Hindlimb muscle (tissue), 1 donor: ENCODE results near the gene ATP10A. TPM values are rescaled to one million over a fixed set of nuclear protein-coding genes. Genes with fewer than 3 reads are reported as not detected.
"Not testable (repeated sequence)": the region's sequence is repeated elsewhere in the genome, so short reads cannot be mapped to it uniquely, and the experiment has no call there.

ENCODE experiments used
- DNase-seq: peaks from one replicate; pipeline ENCODE4 v3.0.0-alpha.2; 2013
- polyA plus RNA-seq: library from polyadenylated mRNA; unstranded; fragments of 120-200 nt; gene quantifications from one replicate; pipeline ENCODE4 v1.2.1, GENCODE V29; 2013; ENCODE audit not compliant: insufficient read length

Gene ATP10A
- polyA plus RNA-seq, 1 donor: 2.9 TPM

GRCh38 chr15:25675396-25675795 is 187.7 kb downstream of the ATP10A start:
- DNase-seq: no peak

- no peak for DNase-seq
These were observed 188.2 kb downstream of the ATP10A start for GRCh38 chr15:25674913-25675312.

- DNase-seq: no peak
These were observed 189.2 kb downstream of the ATP10A start for GRCh38 chr15:25673972-25674371.

GRCh38 chr15:25673351-25673750 is 189.8 kb downstream of the ATP10A start:
- no peak for DNase-seq

GRCh38 chr15:25671132-25671531 is 192.0 kb downstream of the ATP10A start:
- DNase-seq: peak; percentile 63

DNA sequence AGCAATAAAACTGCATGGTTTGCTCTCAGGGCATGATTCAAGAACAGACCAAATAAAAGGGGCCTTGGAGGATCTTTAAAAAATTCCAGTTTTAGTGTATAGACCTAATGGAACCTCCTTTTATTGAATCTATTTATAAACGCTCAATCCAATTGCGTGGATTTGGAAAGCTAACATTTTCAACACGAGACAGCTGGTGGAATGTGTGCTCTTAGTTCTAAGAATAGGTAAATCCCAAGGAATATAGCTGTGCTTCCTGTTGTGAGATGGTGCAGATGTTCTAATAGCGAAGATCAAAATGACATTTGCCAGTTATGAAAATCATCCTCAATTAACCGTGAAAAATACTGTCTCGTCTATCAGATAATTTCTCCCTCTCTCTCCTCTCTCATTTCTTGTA is 192.5 kb downstream of the ATP10A start:
- no peak for DNase-seq

DNA sequence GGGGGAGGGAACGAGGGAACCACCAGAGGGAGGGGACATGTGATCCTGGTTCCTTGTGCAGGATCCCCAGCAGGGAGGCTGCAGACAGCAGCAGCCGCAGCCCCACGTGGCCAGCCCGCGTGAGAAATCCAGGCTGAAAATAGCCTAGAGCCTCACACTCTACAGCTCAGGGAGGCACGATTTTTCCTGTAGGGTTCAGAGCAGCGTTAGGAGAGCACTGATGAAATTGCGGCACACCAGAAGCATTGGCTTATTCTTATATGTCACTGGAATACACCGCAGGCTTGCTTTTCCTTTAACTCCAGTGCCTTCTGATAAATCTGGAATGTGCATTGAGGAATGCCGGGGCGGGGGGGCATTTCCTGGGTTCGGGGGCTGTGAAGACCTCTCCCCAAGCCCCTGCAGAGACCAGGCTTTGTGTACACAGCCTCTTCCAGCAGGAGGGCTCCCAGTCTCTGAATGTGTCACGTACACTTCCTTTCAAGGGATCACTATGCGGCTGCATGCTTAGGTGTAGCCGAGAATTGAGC is 193.0 kb downstream of the ATP10A start:
- DNase-seq: peak; percentile 53

DNA sequence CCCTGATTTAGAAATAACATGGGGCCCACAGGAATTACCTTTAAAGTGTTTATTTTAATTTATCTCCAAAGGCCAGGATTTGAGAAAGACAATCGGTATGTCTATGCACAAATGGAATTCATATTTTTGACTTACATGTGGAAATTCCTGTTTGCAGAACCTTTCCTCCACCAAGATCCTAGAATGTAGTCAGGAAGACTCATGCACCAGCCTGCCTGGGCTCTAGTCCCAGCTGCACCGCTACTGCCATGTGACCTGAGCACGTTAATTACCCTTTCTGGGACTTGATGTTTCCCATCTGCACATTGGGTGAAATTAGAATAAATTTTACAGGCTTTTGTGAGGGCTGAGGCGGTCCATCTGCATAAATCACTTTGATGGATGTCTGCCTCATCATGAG is 194.2 kb downstream of the ATP10A start:
- no peak for DNase-seq

- no peak for DNase-seq
These were observed 194.8 kb downstream of the ATP10A start for GRCh38 chr15:25668236-25668795.

- no peak for DNase-seq
These were observed 195.3 kb downstream of the ATP10A start for GRCh38 chr15:25667829-25668228.

GRCh38 chr15:25665913-25666312 is 197.2 kb downstream of the ATP10A start:
- DNase-seq: no peak

- DNase-seq: no peak
These were observed 198.4 kb downstream of the ATP10A start for GRCh38 chr15:25664761-25665160.

DNA sequence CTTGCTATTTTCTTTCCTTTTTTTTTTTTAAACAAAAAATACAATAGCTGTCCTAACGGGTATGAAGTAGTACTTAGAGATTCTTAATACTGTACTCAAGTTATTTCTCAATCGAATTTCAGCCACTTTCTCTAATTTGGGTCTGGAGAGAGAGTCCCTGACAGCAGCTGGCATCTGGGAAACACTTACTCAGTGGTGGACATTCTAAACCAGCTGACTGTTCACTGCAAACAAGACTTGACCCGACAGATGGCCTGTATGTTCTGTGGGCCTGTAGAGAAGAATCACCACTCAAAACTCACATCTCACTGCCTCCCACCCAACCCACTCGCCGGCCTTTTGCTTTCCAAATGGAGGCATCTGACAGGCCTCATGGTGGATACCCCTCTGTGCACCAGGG is 199.6 kb downstream of the ATP10A start:
- DNase-seq: no peak

GRCh38 chr15:25661898-25662297 is 201.2 kb downstream of the ATP10A start:
- DNase-seq: no peak

- DNase-seq: no peak
These were observed 203.9 kb downstream of the ATP10A start for GRCh38 chr15:25659251-25659650.

DNA sequence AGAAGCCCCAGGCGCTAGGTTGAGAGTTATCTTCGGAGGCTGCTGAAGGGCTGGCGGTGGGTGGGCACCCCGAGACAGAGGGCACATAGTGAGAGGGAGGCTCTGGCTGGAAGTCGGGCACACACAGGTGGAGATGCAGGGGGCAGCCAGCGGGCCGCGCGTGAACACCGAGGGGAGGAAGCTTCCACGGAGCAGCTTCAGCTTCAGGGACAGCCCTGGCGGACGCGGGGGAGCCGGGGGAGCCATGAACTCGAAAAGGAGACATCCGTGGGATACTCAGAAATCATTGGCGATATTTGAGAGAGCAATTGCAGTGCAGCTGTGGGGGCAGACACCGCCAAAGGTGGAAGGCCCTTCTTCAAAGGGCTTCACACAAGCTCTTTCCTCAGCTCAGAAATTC is 204.6 kb downstream of the ATP10A start:
- DNase-seq: no peak

DNA sequence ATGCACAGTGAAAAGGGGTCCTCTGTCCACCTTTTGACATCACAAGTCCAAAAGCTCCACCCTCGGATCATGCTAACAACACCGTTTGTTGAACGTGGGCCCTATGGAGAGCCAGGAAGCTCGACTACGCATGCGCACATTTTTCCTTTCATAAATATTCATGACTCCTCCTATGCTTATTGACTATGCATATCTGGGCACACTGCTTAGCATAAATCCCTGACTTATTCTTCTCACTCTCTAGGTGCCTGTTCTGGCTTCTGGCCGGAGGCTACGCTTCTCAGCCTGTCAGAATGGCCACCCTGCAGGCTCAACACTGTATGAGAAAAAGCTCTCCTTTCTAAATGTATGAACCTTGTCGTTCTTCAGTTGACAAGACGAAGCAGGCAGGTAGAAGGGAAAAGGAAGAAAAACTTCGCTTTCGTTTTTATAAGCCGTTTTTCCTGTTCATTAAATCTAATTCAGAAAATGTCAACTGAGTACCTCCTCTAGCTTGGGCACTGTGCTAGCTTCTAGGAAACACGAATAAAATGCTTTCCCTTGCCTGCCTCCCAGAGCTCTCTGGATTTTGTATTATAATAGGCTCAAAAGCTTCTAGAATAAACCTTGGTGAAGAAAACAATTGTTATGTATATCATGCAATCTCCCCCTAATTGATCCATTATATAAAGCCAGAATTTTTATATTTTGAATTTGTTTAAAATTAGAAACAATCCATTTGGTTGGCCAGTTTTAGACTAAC is 207.7 kb downstream of the ATP10A start:
- DNase-seq: no peak

- DNase-seq: no peak
These were observed 209.8 kb downstream of the ATP10A start for GRCh38 chr15:25653371-25653770.

DNA sequence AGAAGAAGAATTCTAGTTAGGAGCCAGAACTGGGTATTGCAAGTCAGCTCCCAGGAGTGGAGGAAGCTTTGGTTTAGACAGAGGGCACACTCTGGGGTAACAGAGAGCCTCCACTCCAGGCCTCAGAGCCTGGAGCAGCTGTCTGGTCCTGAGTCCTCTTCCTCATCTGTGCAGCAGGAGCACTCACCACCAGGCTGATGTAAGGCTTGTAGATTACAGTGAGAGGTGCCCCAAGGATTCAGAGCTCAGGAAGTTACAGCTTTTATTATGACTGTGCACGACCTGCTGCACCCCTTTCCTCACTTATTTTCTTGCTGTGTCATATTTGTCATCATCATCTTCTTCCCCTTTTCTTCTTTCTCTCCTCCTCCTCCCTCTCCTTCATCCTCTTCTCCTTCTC is 210.4 kb downstream of the ATP10A start:
- no peak for DNase-seq

GRCh38 chr15:25649390-25649789 is 213.7 kb downstream of the ATP10A start:
- no peak for DNase-seq

DNA sequence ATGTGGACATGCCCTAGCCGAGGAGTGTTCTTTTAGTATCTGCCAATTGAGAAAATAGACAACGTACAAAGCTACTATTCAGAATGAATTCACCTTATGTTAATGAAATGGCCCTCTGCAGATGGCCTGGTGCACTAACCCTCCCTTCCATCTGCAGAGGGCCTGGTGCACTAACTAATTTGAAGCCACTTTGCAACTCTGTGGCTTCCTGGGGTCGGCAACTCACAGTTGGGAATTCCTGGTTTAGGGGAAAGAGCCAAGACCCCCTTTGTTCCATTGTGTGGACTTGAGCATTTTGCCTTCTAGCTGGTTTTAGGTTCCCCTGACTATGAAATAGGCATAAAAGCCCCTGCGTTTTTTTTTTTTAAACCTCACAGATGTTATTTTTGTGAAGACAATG is 220.0 kb downstream of the ATP10A start:
- no peak for DNase-seq

DNA sequence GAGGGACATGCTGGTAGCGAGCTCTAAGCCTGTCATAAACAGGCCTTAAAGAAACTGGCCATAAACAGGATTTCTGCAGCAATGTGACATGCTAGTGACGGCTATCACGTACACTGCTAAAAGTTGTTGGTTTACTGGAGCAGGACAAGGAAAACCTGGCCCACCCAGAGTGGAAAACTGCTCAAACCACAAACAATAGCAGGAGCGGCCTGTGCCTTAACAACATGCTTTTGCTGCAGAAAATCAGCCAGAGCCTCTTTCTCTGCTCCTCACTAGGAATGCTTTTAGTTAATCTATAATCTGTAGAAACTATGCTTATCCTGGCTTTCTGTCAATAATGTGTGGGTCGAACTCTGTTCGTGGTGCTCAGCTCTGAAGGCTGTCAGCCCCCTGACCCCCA is 221.4 kb downstream of the ATP10A start:
- no peak for DNase-seq

- no peak for DNase-seq
These were observed 221.8 kb downstream of the ATP10A start for GRCh38 chr15:25641361-25641760.

DNA sequence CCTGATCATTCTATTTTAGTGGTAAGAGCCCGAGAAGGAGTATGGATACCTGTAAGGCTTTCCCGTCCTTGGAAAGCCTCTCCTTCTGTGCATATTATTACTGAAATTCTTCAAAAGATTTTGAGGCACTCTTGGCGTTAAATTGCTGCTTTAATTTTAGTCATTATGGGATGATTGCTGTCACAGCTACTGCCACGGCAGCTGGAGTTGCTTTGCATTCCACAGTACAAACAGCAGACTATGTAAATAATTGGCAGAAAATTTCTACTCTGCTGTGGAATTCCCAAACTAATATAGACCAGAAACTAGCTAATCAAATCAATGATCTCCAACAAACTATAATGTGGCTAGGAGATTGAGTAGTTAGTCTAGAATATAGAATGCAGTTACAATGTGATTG is 222.2 kb downstream of the ATP10A start:
- DNase-seq: not testable (repeated sequence)
